ENCODE data around the gene CAMSAP2.
A peak's percentile ranks its signal among the peaks of the same experiment; 100 is the strongest.

The CAMSAP2 gene

GRCh38 chr1:200849430-200849829 lies 110.7 kb downstream of the CAMSAP2 start:
- no peak for DNase-seq

GRCh38 chr1:200850554-200850953 lies 111.9 kb downstream of the CAMSAP2 start:
- no peak for DNase-seq

DNA sequence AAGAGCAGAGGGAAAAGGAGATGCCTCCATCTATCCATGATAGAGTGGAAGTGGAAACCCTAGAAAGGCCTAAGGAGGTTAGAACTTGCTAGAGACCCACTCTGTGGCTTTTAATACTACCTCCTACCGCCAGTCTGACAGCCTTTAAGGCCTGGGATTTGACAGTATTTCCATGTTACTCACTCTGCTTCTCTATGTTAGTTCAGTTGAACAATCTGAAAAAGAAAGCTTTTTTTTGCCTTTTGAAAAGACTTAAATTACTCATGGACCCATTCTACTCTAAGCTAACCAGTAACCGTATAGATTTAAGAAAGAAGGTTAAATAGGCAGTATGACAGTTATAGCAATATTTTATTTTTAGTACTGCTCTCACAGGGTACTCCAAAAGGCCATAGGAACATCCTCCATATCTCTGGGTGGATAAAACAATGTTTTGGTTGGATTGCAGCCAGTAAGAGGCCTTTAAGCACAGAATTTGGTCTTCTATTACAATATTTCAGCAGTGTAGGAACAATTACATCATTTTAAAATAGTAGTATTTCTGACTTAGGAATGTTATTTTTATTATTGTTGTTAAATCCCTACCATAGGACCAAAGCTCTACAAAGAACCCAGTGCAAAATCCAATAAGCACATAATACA lies 118.1 kb downstream of the CAMSAP2 start:
- no peak for DNase-seq

DNA sequence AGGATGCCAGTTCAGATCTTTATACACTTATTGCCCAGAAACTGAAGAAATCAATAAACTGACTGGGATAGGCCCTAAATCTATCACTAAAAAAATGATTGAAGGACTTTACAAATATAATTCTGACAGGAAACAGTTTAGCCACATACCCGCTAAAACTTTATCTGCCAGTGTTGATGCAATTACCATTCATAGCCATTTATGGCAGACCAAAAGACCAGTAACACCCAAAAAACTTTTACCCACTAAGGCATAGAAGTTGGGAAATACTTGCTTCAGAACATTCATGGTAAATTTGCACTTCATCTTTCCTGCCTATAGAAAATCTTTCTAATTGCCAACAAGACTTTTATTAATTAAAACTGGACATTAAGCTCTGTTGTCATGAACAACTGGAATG lies 119.1 kb downstream of the CAMSAP2 start:
- no peak for DNase-seq

DNA sequence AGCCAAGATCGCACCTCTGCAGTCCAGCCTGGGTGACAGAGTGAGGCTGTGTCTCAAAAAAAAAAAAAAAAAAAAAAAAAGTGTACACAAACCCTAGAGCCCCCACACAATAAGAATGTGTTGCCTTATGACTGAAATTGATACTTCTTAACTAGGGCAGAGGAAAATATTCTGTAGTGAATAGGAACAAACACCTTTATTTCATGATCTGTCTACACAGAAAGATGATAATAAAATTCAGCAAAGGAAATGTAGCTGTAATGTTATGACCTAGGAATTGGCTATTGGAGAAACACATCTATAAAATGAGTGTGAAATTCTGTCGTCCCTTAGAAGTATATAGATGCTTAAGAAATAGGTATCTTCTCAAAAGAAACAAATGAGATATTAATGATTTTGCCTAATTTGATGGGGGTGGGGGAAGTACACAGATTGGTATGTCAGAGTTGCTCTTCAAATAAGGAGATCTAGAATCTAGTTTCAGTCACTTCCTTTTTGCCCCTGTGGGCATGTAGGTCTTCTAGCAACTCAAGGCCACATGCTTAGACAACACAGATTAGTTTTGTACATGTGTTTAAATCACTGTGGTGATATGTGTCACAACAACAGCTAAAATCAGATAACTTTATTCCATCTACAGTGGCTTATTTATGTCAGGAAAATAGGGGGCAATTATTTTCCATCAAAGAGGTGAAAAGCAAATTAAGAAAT lies 123.4 kb downstream of the CAMSAP2 start:
- DNase-seq: peak; percentile 51

DNA sequence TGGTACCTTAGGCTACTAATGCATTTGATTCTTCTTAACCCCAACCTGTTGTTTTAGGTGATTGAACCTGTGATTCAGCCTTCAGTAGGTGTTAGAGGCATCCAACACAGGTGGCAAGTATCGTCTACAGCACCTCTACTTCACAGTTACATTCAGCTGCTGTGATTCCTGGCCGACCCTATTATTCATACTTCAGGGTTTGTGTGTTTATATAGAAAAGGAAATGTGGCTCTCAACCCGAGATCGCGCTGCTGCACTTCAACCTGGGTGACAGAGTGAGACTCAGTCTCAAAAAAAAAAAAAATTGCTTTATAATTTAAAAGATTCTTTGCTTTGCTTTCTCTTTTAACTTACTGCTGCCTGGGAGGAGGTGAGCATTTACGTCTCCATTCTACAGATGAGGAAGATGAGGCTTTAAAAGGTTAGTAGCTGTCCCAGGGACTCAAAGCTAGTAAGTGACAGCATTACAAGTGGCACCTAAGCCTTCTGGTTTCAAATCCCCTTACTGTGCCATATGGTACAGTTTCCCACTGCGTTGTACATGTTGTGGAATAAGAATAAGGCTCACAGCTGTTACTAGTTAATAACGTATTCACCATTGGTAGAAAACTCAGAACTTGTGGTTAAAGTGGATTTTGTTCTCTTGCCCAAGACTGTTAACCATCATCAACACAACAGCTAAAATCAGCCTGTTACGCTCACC lies 124.2 kb downstream of the CAMSAP2 start:
- DNase-seq: no peak

DNA sequence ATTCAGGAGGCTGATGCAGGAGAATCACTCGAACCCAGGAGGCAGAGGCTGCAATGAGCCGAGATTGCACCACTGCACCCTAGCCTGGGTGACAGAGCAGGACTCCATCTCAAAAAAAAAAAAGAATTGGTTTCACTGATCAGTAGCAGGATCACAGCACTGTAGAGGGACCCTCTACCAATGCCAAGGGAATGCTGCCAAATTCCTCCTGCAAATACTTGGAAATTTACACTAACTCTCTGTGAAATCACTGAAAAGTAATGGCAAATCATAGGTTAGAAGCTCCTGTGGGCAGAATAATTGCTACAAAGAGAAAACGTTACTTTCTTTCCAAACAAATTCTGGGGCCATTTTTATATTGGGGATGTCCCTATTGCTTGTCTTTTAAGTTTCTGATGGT lies 127.4 kb downstream of the CAMSAP2 start:
- no peak for DNase-seq

DNA sequence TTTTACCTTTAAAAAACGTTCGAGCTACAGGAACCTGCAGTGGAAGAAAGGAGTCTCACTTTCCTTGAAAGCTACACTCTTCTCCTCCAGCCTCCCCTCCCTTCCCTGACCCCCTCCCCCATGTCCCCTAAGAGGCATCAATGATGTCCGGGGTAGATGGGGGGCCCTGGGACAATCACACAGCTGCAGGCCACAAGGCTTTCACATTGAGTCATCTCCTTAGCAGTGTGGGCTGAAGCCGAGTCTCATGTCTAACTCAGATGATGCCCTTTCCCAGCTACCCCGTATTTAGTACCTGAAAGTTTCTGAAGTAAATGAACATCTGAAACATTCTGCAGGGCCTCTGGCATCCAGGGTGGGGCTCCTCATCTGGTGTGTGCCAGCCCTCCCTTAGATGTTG lies 127.8 kb downstream of the CAMSAP2 start:
- DNase-seq: no peak

- no peak for DNase-seq
Observed at GRCh38 chr1:200867018-200867811, 128.5 kb downstream of the CAMSAP2 start.

- DNase-seq: no peak
Observed at GRCh38 chr1:200869376-200869752, 130.7 kb downstream of the CAMSAP2 start.

- peak; percentile 49 for DNase-seq
Observed at GRCh38 chr1:200869753-200870391, 131.2 kb downstream of the CAMSAP2 start.

- no peak for DNase-seq
Observed at GRCh38 chr1:200872446-200873115, 133.9 kb downstream of the CAMSAP2 start, which contains the start of gene GPR25. Gene GPR25 (plus strand): TSS chr1:200872981. CDS start chr1:200873038, 57 bp downstream.

DNA sequence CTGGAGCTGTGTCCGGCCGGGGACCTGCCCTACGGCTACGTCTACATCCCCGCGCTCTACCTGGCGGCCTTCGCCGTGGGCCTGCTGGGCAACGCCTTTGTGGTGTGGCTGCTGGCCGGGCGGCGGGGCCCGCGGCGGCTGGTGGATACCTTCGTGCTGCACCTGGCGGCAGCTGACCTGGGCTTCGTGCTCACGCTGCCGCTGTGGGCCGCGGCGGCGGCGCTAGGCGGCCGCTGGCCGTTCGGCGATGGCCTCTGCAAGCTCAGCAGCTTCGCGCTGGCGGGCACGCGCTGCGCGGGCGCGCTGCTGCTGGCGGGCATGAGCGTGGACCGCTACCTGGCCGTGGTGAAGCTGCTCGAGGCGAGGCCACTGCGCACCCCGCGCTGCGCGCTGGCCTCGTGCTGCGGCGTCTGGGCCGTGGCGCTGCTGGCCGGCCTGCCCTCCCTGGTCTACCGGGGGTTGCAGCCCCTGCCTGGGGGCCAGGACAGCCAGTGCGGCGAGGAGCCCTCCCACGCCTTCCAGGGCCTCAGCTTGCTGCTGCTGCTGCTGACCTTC lies 134.5 kb downstream of the CAMSAP2 start:
- no peak for DNase-seq

GRCh38 chr1:200873671-200874397 lies 135.1 kb downstream of the CAMSAP2 start:
- DNase-seq: no peak

DNA sequence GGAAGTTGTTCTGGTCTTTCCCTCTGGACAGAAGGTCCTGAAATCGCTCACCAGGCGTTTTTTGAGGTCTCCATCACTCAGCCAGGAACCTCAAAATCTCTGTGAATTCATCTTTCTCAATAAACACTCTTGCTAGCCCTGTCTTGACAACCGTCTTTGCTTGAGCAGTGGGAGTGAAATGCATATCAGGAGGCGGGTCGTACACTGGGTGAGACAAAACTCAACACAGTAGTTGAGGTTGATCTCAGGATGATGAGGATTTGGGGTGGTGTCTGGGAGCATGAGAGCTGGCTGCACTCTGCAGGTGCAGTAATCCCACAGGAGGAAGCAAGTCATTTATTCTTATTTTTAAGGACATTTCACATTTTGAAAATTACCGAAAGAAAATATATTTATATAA lies 136.0 kb downstream of the CAMSAP2 start:
- DNase-seq: no peak

- no peak for DNase-seq
Observed at GRCh38 chr1:200875416-200875815, 136.7 kb downstream of the CAMSAP2 start.

DNA sequence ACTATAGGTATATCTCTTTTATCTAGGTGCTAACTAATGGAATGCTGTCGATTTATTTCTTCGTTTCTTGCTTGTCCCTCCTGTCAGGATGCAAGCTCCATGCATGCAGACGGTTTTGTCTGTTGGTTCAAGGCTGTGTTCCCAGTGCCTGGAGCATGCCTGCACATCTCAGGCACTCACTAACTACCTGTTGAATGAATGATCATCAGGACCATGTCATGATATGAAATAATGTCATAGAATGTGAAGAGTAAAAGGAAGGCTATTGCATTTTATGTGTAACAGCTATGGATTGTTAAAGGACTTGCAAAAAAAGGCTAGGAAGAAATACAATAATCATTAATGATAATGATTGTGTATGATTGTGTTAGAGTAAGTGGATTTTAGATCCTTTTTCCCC lies 138.3 kb downstream of the CAMSAP2 start:
- DNase-seq: no peak

- peak; percentile 50 for DNase-seq
Observed at GRCh38 chr1:200877839-200878551, 139.3 kb downstream of the CAMSAP2 start.

DNA sequence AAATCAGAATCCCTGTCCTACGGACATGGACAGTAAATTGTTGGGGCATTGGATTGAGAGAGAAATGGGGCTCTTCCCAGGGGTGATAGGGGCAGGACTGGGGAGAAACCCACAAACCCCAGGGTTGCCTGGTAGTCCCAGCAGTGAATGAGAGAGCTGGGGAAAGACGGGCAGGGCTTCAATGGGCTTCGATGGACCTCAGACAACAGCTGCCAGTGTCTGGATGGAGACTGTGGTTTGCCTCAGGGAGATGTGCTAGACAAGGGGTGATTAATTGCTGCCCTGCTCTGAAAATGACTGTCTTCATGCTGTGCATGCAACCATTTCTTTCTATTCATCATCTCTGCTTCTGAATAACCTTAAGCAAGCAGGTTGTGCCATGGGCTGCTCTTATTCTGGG lies 141.5 kb downstream of the CAMSAP2 start:
- DNase-seq: no peak

- DNase-seq: no peak
Observed at GRCh38 chr1:200883118-200883517, 144.4 kb downstream of the CAMSAP2 start.

Data from CD4-positive, alpha-beta T cell treated with Interleukin-12 subunit alpha and Interleukin-12 subunit beta, for 1 hour (primary cell).